Suprapubic skin (tissue), 4 donors: ENCODE data around the gene PPA1.

ENCODE experiments used
- CTCF ChIP-seq, 2 donors: fragments of 200-600 bp in 1 of 2; fragments of 450-650 bp in 1 of 2; sonication (generic) in 1 of 2; IDR thresholded peaks; one replicate each; pipeline ENCODE4 v1.5.1; 2016 to 2019; ENCODE audit warnings: antibody characterized with exemption in 2 of 2, mild to moderate bottlenecking in 1 of 2, moderate library complexity in 1 of 2
- EP300 ChIP-seq: sonication (generic); formaldehyde crosslinking; IDR thresholded peaks from one replicate; pipeline ENCODE4 v1.6.1; 2017; ENCODE audit warnings: antibody characterized with exemption
- POLR2A ChIP-seq, 2 donors: fragments of 450-650 bp; IDR thresholded peaks; one replicate each; pipeline ENCODE4 v1.6.1; 2017; ENCODE audit warnings: antibody characterized with exemption in 2 of 2, mild to moderate bottlenecking in 2 of 2, moderate library complexity in 2 of 2
- POLR2AphosphoS5 ChIP-seq, 3 donors: sonication (generic); formaldehyde crosslinking; IDR thresholded peaks; one replicate each; pipeline ENCODE4 v1.6.1; 2017; ENCODE audit warnings: antibody characterized with exemption in 3 of 3

GRCh38 chr10:70271996-70272924 lies 39.0 kb upstream of the PPA1 start:
- TF ChIP-seq CTCF (IDR thresholded peaks at IDR 0.05) (no peak), EP300 (no peak), POLR2A (IDR thresholded peaks at IDR 0.05) (no peak), POLR2AphosphoS5 (IDR thresholded peaks at IDR 0.05) (no peak)
